Activated T-helper 1 cell treated with anti-CD3 and anti-CD28 coated beads, Interleukin-2, amount 50 U/mL, for 16 hours (primary cell): ENCODE results near the gene DNAH14.
"Not testable (repeated sequence)": the region's sequence is repeated elsewhere in the genome, so short reads cannot be mapped to it uniquely, and the experiment has no call there.

Experiments used
- DNase-seq, 2 donors: peaks; one replicate each; pipeline ENCODE4 v3.0.0-alpha.2; 2020; ENCODE audit warnings: low read depth in 1 of 2, low spot score in 1 of 2

Gene DNAH14

DNA sequence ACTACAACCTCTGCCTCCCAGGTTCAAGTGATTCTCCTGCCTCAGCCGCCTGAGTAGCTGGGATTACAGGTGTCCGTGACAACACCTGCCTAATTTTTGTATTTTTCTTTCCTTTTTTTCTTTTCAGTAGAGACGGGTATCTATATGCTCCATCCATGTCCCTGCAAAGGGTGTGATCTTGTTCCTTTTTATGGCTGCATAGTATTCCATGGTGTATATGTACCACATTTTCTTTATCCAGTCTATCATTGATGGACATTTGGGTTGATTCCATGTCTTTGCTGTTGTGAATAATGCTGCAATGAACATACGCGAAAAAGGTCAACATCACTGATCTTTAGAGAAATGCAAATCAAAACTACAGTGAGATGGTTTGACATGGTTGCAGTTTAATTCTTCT is 62.1 kb downstream of the DNAH14 start:
- DNase-seq, result not testable (repeated sequence)

GRCh38 chr1:224995602-224996001 is 66.1 kb downstream of the DNAH14 start:
- no peak for DNase-seq

DNA sequence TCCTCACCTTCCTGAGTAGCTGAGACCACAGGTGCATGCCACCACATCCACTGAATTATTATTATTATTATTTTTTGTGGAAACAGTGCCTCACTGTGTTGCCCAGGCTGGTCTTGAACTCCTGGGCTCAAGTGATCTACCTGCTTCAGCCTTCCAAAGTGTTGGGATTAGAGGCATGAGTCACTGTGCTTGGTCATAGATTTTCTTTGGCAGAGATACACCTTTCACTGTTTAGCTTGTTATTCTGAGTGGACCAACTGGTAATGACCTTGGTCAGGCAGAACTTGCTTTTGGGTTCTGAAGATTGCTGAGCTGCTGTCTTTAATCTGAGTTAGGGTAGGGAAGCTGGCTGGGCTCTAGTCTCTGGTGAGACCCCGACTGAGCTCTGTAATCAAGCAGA is 66.8 kb downstream of the DNAH14 start:
- no peak for DNase-seq

- no peak for DNase-seq
Measured at GRCh38 chr1:224998185-224998584, 68.7 kb downstream of the DNAH14 start.

DNA sequence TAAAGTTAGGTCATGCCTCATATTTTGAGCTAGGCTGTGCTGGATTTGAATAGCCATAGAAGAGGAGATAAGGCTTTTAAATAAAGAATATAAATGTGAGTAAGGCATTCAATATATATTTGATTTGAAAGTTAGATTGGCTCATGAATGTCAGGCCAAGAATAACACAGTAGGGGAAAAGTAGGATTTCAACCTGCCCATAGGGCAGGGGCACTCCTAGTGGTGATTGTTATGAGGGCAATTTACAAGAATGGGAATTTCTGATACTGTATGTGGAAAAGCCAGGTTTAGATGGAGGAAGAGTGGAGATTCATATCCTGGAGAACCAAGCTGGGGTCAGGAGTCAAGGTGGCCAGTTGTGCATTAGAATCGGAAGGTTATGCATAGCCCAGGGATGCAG is 74.9 kb downstream of the DNAH14 start:
- no peak for DNase-seq

- DNase-seq, result not testable (repeated sequence)
Measured at GRCh38 chr1:225006352-225006751, 76.9 kb downstream of the DNAH14 start.

DNA sequence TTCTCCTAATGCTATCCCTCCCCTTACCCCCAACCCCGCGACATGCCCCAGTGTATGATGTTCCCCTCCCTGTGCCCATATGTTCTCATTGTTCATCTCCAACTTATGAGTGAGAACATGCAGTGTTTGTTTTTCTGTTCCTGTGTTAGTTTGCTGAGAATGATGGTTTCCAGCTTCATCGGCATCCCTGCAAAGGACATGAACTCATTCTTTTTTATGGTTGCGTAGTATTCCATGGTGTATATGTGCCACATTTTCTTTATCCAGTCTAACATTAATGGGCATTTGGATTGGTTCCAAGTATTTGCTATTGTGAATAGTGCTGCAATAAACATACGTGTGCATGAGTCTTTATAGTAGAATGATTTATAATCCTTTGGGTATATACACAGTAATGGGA is 78.6 kb downstream of the DNAH14 start:
- not testable (repeated sequence) for DNase-seq

DNA sequence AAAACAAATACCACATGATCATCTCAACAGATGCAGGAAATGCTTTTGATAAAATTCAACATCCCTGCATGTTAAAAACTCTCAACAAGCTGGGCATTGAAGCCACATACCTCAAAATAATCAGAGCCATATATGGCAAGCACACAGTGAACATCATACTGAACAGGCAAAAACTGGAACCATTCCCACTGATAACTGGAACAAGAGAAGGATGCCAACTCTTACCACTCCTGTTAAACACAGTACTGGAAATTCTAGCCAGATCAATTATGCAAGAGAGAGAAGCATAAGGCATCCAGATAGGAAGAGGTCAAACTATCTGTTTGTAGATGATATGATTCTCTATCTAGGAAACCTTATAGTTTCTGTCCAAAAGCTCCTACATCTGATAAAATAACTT is 91.6 kb downstream of the DNAH14 start:
- no peak for DNase-seq

- DNase-seq, result no peak
Measured at GRCh38 chr1:225026701-225027100, 97.2 kb downstream of the DNAH14 start.

DNA sequence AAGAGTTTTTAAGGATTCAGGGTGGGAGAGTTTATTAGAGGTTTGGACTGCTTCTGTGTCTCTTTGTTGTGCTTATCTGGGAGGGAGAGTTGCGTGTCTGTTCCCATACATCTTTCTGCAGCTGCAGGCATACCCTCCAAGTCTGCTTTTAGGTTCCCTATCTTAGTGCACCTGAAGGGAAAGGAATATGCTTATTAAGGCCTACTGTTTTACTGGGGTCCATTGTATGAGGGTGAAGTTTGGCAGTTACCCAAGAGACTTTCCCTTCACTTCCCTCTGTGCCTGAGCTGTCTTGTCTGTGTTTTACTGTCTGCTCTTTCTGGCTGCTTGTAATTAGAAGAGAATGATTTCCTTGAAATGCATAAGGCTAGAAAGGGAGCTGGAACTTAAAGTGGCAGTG is 107.0 kb downstream of the DNAH14 start:
- not testable (repeated sequence) for DNase-seq

DNA sequence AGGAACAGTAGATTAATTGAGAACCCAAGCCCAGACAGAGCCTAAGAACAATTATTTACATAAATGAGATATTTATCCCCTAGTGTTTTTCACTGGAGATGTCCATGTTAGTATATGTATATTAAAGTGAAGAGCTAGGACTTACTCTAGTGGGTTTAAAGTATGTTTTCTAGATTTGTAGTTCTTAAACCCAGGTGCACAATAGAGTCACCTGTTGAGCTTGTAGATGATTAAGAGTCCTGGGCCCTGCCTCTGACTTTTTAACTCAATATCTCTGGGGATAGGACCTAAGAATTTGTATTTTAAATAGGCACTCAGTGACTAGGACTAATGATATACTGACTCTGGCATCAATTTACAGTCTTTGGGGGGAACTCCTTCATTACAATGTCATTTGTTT is 112.8 kb downstream of the DNAH14 start:
- no peak for DNase-seq

DNA sequence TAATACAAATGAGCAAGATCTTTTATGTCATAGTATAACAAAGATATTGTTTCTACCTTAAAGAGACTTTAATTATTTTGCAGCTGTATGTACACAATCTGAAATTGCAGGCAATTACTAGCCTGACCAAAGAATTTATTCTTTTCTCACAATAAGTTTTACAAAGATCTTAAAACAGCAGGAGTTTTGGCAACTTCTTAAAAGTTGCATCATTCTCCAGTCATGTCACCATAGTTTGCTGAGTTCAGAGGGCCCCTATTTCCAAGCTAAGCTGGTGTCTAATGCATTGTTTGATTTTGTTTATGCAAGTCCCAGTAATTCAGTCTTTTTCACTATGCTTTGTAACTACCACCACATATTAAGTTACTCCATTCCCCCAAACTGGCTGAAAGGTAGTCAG is 114.8 kb downstream of the DNAH14 start:
- no peak for DNase-seq

DNA sequence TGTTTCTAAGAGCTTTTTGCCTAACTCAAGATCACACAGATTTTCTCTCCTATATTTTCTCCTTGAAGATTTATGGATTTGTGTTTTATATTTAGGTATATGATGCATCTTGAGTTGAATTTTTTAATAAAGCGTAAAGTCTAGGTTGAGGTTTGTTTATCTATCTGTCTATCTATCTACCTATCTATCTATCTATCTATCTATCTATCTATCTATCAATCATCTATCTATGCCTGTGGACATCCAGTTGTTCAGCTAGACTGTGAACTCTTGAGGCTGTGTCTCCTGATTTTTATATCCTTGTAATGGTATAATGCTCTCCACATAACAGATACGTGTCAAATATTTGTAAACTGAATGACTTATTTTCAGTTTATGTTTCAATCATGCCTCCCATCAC is 120.1 kb downstream of the DNAH14 start:
- DNase-seq, result no peak

DNA sequence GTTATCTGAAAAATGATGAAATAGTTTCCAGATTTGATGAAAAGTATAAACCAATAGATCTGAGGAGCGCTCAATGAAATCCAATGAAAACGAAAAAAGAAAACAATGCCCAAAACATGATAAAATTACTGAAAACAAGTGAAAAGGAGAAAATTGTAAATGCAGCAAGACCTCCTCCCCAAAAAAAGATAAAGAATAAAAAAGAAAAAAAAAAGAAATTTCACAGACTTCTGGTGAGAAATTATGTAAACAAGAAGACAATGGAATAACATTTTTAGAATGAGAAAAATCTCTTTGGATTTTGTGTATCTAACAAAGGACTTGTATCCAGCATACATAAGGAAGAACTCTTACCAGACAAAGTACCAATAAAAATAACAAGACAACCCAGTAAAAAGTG is 134.2 kb downstream of the DNAH14 start:
- DNase-seq, result no peak

DNA sequence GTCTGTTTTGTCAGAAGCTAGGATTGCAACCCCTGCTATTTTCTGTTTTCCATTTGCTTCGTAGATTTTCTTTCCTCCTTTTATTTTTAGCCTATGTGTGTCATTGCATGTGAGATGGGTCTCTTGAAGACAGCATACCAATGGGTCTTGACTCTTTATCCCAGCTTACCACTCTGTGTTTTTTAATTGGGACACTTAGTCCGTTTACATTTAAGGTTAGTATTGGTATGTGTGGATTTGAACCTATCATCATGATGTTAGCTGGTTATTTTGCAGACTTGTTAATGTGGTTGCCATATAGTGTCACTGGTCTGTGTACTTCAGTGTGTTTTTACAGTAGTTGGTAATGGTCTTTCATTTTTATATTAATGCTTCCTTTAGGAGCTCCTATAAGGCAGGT is 141.5 kb downstream of the DNAH14 start:
- no peak for DNase-seq

DNA sequence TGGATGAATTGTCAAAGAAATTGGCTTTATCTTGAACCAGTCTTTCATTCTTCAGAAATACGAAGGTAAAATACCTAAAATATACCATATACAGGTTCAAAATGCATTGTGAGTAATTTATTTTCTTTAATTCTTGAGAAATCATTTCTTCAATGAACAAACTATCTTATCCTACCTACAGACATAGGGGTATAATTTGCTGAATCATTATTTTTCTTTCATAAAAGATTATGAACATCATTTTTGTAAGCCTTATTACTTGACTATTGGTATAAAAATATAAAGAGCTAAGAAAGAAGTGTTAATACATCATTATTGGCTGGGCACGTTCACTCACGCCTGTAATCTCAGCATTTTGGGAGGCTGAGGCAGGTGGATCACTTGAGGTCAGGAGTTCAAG is 167.7 kb downstream of the DNAH14 start:
- DNase-seq, result no peak

GRCh38 chr1:225111000-225111399 is 181.5 kb downstream of the DNAH14 start:
- no peak for DNase-seq

- DNase-seq, result no peak
Measured at GRCh38 chr1:225113265-225113664, 183.8 kb downstream of the DNAH14 start.

- no peak for DNase-seq
Measured at GRCh38 chr1:225114354-225114990, 185.0 kb downstream of the DNAH14 start.

DNA sequence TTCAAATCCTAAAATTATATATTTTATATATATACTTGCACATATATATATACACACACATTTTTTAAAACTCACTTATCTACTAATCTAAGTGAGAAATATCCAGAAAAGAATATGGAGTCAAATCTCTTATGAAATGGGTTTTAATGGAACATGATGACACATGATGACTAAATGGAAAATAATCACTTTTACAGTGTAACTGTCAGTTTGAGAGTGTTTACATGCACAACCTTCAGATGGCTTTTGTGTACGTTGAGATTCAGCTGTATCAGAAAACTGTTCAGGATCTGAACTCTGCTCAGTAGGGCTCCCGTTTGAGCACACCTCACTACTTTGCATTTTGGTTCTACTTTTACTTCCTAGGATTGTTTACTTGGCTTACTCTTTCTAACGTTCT is 189.8 kb downstream of the DNAH14 start:
- DNase-seq, result no peak

DNA sequence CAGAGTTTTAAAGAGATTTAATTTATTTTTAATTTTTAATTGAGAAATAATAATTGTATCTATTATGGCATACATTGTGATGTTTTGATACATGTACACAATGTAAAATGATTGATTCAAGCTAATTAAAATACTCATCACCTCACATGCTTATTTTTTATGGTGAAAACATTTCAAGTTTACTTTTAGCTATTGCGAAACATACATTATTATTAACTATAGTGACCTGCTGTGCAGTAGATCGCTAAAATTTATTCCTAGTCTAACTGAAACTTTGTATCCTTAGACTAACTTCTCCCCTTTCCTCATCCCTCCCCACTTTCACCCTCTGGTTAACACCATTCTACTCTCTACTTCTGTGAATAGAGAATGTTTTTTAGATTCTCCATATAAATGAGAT is 191.6 kb downstream of the DNAH14 start:
- DNase-seq, result no peak

DNA sequence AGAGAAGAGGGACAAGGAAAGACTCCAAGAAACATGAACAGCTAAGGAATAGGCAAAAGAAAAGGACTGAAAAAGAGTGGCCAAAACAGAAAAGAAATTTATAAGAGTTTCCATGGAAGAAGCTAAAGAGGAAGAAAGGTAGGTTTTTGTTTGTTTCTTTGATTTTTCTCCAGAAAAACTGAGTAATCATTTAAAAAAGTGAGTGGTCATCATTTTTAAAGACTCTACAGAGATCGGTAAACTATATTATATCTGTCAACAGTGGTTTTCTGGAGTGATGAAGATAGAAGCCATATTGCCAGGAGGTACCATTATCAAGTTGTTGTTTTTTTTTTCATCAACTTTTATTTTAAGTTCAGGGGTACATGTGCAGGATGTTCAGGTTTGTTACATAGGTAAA is 202.4 kb downstream of the DNAH14 start:
- no peak for DNase-seq

DNA sequence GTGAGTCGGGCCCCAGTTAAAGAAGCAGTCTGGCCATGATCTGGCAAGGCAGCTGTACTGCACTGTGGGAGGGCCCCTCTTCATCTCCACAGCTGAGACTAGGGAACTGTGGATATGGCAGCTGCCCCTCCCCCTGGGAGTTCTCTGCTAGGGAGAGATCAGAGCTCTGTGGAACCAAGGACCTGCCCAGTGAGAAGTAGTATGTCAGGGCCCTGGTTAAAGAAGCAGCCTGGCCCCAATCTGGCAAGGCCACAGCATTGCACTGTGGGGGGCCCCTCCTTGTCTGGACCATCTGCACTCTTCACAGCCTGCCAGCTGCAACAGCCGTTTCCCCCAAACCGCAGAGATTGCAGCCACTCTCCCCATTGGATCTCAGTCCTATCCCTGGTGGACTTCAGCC is 208.5 kb downstream of the DNAH14 start:
- DNase-seq, result no peak

GRCh38 chr1:225143001-225143400 is 213.5 kb downstream of the DNAH14 start:
- DNase-seq, result no peak
